ENCODE results near the gene GMEB1.

GRCh38 chr1:28648008-28648473 lies 20.5 kb upstream of the GMEB1 start:
- TF ChIP-seq POLR2AphosphoS5 (IDR thresholded peaks at IDR 0.05; ENCODE audit: low read depth, low read length), result no peak
- TF ChIP-seq, protein P1, sequence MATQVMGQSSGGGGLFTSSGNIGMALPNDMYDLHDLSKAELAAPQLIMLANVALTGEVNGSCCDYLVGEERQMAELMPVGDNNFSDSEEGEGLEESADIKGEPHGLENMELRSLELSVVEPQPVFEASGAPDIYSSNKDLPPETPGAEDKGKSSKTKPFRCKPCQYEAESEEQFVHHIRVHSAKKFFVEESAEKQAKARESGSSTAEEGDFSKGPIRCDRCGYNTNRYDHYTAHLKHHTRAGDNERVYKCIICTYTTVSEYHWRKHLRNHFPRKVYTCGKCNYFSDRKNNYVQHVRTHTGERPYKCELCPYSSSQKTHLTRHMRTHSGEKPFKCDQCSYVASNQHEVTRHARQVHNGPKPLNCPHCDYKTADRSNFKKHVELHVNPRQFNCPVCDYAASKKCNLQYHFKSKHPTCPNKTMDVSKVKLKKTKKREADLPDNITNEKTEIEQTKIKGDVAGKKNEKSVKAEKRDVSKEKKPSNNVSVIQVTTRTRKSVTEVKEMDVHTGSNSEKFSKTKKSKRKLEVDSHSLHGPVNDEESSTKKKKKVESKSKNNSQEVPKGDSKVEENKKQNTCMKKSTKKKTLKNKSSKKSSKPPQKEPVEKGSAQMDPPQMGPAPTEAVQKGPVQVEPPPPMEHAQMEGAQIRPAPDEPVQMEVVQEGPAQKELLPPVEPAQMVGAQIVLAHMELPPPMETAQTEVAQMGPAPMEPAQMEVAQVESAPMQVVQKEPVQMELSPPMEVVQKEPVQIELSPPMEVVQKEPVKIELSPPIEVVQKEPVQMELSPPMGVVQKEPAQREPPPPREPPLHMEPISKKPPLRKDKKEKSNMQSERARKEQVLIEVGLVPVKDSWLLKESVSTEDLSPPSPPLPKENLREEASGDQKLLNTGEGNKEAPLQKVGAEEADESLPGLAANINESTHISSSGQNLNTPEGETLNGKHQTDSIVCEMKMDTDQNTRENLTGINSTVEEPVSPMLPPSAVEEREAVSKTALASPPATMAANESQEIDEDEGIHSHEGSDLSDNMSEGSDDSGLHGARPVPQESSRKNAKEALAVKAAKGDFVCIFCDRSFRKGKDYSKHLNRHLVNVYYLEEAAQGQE (IDR thresholded peaks at IDR 0.05; ENCODE audit: insufficient read depth in 1 of 2, low read depth in 2 of 2, low read length in 2 of 2), result no peak
- no peak for TF ChIP-seq TAF1 (IDR thresholded peaks at IDR 0.05; ENCODE audit: borderline replicate concordance, insufficient read depth, low read length)
- no peak for TF ChIP-seq SIN3A (IDR thresholded peaks at IDR 0.05; ENCODE audit: borderline replicate concordance, insufficient read depth, low read length)
- no peak for TF ChIP-seq FOXP2 (optimal IDR thresholded peaks at IDR 0.05; ENCODE audit: borderline replicate concordance, extremely low read depth, extremely low read length, insufficient read depth)

Measured in PFSK-1 (cell line).